Measurements from ENCODE around the gene IL36B. TPM values are rescaled to one million over a fixed set of nuclear protein-coding genes. Genes with fewer than 3 reads are reported as not detected.

IL36B gene
- total RNA-seq, 1 donor from 2014 or later: not detected

DNA sequence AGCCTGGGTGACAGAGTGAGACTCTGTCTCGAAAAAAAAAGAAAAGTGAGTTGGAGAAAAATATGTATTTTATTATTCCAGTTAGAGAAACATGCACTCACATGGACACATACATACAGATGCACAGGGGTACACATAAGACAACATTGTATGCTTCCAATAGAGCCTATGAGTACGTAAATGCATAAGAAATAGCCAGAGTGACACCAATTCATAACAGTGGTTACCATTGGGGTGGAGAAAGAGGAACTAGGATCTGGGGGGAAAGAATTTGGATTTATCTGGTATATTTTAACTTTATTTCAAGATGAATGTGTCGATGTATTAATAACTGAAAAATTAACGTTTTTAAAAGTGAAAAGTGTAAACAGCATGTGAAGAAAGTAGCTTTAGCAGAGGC is 31.4 kb downstream of the IL36B start:
- intact Hi-C loops (cut with DNase I): no loop called here
- no peak for ATAC-seq (ENCODE audit: poor library complexity)

DNA sequence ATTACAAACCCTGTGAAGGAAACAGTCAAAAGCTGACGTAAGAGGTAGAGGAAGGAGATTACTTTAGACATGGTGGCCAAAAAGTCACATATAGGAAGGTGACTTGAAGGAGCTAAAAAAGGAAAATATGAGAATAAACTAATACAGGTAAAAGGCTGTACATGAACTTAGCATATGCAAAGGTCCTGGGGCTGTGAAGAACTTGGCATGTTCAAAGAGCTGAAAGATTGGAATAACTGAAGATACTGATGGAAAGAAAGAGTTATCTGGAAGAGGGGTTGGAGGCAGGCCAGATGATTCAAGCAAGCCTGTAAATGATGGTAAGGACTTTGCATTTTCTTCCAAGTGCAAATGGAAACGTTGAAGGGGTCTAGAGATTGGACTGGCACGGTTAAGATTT is 34.2 kb downstream of the IL36B start:
- no peak for ATAC-seq (ENCODE audit: poor library complexity)
- no peak for DNase-seq
- intact Hi-C loops (cut with DNase I): no loop called here

More for the DNA sequence above, 31.4 kb downstream of the IL36B start:
- DNase-seq: no peak

DNA sequence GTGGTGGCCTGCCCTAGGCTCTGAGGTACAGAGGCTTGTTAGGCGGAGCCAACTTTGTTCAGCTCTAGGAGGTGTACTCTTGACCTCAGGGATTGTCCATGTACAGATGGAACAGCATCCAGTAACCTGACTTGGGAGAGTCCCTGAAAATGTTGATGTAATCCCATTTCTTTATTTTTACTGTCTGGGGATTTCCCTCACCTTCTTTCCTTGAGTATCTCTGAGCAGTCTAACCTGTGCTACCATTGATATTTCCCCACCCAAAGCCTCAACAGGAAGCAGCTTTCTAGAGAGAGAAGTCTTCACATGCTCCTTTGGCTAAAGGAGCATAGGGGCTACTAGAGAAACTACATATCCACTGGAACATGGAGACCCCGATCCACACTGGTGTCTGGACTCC is 37.0 kb downstream of the IL36B start:
- DNase-seq (no peak), ATAC-seq (ENCODE audit: poor library complexity) (no peak)
- intact Hi-C loops (cut with DNase I): no loop called here

DNA sequence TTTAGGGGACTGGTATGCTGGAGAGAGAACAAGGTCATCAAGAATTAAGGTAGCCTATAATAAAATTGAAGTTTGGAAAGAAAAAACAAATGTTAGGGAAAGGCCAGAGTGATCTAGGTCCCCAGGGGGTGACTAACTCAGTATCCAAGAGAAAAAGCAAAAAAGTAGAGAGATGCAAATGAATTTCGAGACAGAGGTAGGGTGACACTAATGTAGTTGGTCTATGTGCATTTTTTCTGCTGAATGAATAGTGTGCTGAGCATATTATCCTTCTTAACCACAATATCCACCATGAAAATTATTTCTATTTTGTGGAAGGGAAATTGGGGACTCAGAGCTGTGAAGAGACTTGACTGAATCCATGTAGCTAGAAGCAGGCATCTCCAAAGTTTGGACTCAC is 37.6 kb downstream of the IL36B start:
- DNase-seq (no peak), ATAC-seq (ENCODE audit: poor library complexity) (no peak)
- intact Hi-C loops (cut with DNase I): no loop called here

DNA sequence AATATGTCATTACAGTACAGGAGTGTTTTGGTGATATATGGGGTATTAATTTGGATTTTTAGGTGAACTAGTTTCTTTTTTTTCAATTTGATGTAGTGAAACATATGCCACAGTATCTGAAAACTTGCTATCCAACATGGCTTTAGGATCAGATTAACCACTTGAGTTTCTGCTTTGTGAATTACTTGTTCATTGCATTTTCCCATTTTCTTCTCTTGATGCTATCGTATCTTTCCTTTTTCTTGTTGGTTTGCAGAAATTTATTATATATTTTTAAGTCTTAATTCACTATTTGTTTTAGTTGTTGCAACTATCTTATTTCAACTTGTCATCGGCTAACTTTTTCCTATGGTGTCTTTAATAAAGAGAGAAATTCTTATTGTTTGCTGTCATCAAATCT is 38.6 kb downstream of the IL36B start:
- ATAC-seq (ENCODE audit: poor library complexity): no peak
- DNase-seq: no peak
- intact Hi-C loops (cut with DNase I): no loop called here

DNA sequence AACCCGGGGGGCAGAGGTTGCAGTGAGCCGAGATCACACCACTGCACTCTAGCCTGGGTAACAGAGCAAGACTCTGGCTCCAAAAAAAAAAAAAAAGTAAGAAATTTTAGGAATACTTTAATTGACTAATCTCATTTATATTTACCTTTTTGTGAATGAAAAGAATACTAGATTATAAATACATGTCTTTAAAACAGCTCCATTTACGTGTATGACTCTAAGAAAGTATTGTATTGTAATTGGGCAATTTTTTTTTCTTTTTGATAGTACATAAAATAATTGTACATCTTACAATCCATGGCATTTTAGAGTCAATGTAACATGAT is 39.4 kb downstream of the IL36B start:
- intact Hi-C loops (cut with DNase I): no loop called here
- ATAC-seq (ENCODE audit: poor library complexity) (no peak), DNase-seq (no peak)

DNA sequence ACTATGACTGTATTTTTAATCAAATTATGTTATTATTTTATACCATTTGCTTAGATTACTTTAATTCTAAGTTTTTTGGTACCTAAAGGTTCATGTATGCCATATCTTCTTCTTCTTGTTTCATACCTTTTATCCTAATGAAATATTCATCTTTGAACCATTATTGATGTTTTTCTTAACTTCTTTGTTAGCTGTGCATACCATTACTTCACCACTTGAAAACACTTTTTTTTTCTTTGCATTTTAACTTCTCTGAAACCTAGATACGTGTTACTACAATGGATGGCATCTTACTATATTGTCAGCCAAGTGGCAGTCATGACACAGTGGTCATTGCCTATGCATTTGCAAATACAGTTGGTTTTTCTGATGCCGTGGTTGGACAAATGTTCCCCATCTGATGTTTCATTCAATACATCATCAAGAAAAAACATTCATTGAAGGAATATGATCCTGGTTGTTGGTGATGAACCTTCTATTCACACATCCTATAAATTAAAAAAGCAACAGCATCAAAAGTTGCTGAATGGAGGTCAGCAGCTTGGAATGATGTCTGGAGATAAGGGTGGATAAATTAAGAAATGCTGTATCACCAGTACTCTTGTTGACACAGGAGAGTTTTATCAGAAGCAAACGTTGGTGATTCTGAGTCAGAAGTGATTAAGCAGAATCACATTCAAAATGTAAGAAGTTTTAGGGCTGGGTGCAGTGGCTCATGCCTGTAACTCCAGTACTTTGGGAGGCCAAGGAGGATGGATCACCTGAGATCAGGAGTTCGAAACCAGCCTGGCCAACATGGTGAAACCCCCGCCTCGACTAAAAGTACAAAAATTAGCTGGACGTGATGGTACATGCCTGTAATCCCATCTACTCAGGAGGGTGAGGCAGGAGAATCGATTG is 40.0 kb downstream of the IL36B start:
- intact Hi-C loops (cut with DNase I): no loop called here
- no peak for ATAC-seq (ENCODE audit: poor library complexity)

DNA sequence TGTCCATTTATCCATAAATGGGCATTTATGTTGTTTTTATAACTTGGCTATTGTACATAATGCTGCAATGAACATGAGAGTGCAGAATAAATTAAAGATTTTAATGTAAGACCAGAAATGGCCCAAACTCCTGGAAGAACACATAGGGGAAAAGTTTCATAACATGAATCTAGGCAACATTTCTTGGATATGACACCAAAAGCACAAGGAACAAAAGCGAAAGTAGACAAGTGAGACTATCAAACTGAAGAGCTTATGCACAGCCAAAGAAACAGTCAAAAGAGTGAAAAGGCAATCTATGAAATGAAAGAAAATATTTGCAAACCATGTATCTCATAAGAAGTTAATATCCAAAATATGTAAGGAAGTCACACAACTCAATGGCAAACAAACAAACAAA is 41.6 kb downstream of the IL36B start:
- DNase-seq (no peak), ATAC-seq (ENCODE audit: poor library complexity) (no peak)
- intact Hi-C loops (cut with DNase I): no loop called here

More for the DNA sequence above, 40.0 kb downstream of the IL36B start:
- no peak for DNase-seq

DNA sequence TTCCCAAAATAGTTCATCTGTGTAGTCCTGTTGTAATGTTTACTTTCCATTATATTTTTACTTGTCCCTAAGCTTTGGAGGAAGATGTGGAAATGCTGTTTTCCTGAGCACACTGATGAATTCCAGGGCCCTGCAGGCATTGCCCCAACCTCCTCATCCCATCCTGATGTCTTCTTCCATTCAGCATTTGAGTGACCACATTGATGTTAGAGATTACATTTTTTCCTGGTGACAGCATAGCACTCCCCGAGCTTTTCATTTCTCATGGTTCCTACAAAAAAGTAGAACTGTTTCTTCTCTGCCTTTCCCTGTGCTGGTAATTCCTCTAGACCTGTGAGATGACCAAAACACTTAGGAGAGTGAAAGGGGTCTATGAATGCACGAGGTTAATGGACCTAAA is 42.6 kb downstream of the IL36B start:
- ATAC-seq (ENCODE audit: poor library complexity) (no peak), DNase-seq (no peak)
- intact Hi-C loops (cut with DNase I): no loop called here

DNA sequence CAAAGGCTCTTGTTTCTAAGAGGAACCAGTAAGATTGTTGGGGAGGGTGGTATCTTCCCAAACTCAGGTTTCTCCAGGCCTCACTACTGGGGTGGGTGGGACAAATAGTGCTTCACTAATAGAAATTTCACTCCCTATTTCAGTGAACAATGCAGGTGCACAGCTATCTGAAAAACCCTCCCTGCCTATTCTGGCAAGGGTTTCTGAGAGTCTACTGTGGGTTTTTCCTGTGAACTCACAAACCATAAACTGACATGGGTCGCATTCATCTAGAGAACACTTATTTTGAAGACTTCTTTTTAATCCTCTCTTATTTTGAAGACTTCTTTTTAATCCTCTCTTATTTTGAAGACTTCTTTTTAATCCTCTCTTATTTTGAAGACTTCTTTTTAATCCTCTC is 43.0 kb downstream of the IL36B start:
- ATAC-seq (ENCODE audit: poor library complexity) (no peak), DNase-seq (no peak)
- intact Hi-C loops (cut with DNase I): no loop called here

DNA sequence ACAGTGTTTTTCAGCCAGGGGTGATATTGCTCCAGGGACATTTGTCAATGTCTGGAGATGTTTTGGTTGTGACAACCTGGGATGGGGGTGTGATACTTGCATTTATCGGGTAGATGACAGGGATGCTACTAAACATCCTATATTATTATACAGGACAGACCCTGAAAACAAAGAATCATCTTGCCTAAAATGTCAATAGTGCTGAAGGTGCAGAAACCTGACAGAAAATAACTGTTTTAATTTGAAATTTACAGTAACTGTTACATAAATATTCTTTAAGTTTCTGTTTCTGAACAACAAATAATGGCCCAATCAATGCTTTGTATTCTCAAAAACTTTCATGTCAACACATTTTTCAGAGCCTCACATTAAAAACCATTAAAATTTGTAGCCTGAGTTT is 45.4 kb downstream of the IL36B start:
- ATAC-seq (ENCODE audit: poor library complexity) (no peak), DNase-seq (no peak)
- intact Hi-C loops (cut with DNase I): no loop called here

DNA sequence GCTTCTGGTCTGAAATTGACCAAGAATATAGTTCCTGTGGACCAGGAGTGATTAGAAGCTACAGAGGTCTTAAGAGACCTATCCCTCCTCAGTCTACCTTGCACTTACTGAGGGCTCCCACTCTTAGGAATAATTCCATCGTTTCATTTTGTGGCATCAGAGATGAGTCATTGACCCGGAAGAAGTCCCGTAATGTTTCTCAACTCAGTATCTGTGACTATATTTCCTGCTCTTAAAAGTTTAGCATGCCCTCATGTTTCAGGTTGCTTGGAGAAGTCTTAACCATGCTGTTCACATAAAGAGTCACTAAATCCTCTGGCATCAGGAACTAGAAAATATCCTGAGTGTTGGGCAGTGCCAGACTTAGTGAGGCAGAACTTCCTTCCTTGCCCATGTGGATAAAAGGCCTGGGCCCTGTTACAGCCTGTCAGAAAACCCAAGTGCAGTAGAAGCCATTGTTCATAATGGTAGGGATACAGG is 47.6 kb downstream of the IL36B start, which contains the start of gene IL36A:
Gene IL36A, plus strand, starts transcription at position 430 of the 480 bp plus-strand sequence. CDS start 413 bp downstream, outside the sequence.
- DNase-seq (no peak), ATAC-seq (ENCODE audit: poor library complexity) (no peak)
- intact Hi-C loops (cut with DNase I): no loop called here

DNA sequence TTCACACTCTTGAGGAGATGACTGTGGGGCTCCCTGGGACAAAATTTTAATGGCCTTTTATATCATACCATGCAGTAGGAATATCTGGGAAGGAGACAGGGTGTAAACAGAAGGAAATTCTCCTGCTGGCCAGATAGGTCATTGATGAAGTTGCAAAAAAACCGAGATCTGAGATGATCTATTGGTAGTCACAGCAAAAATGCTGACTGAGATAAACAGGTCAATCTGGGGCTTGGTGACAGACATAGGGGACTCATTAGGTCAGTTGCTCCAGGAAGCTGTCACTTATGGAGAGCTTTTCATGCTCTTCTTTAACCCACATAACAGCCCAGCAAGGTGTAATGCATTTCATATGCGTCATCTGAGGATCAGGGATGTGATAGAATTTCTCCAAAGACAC is 50.0 kb downstream of the IL36B start:
- DNase-seq: no peak
- intact Hi-C loops (cut with DNase I): no loop called here
- no peak for ATAC-seq (ENCODE audit: poor library complexity)

DNA sequence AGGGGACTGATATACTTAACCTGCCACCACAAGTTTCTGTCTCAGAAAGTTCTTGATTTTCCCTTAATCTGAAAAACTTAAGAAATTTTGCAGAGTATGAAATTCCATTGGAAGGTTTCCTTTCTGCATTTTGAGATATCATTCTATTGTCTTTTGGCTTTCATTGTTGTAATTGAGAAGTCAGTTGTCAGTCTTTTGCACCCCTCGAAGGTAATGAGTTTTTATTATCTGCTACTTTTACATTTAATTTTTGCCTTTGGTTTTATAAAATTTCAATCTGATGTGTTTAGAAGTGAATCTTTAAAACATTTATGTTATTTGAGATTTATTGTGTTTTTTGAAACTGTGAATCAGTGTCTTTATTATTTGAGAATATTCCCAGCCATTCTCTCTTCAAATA is 52.2 kb downstream of the IL36B start:
- intact Hi-C loops (cut with DNase I): no loop called here
- ATAC-seq (ENCODE audit: poor library complexity) (no peak), DNase-seq (no peak)

DNA sequence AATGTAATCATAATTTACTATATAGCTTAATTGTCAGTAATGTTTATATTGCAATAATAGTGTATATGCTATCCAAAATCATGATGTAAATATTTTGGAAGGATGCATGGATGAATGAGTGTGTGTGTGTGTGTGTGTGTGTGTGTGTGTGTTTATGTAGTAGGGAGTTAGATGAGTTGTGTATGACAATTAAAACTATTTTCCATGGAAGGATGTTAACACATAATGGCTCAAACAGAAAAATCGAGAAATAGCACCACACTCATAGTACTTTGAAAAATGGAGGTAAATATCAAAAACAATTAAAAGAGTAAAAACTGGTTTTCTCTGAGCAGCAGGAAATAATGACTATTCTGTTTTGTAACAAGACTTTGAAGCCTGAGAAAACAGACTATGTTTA is 55.5 kb downstream of the IL36B start:
- intact Hi-C loops (cut with DNase I): no loop called here
- no peak for DNase-seq
- no peak for ATAC-seq (ENCODE audit: poor library complexity)

DNA sequence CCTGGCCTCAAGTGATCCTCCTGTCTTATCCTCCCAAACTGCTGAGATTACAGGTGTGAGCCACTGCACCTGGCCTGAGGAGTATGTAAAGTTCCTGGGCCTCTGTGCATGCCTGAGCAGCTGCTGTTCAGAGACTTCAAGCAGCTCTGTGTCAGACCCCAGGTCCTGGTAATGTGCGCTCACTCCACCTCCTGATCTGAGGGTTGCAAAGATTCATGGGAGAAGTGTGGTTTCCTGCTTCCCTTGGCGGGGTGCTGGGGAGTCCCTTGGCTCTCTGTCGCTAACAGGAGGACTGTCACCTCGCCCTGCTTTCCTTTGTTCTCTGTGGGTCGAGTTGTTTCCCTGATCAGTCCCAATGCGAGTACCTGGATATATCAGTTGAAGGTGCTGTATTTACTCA is 56.0 kb downstream of the IL36B start:
- ATAC-seq (ENCODE audit: poor library complexity): no peak
- no peak for DNase-seq
- intact Hi-C loops (cut with DNase I): no loop called here

DNA sequence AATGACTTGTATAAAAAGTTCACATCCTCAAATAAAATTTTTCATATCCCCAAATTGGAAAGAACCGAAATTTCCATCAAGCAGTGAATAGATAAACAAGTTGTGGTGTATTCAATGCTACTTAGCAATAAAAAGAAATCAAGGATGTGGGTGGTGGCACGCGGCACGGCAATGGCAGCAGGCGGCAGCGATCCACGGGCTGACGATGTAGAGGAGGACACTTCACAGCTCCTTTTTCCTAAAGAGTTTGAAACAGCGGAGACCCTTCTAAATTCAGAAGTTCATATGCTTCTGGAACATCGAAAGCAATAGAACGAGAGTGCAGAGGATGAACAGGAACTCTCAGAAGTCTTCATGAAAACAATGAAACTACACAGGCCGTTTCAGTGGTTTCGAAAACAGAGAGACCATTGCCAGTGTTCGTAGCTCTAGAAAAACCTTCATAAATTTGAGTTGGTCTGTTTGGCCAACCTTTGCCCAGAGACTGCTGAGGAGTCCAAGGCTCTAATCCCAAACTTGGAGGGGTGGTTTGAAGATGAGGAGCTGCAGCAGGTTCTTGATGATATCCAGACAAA is 57.2 kb downstream of the IL36B start:
- no peak for DNase-seq
- no peak for ATAC-seq (ENCODE audit: poor library complexity)
- intact Hi-C loops (cut with DNase I): no loop called here

DNA sequence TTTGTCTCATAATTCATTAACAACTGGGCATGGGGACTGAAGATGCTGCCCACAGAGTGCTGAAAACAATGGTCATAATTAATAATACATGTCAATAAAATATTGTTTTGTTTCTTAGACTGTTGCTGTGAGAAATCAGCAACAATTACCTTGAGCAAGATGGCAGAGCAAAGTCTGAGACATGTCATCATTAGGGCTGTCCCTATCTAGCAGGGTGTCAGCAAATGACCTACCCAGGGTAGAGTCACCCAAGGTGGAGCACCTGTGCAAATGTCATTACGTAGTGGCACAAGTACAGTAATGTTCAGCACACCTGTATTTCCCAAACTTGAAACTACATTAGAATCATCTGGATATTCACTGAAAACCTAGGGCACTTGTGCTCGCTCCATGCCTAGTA is 58.0 kb downstream of the IL36B start:
- ATAC-seq (ENCODE audit: poor library complexity) (no peak), DNase-seq (no peak)
- intact Hi-C loops (cut with DNase I): no loop called here

DNA sequence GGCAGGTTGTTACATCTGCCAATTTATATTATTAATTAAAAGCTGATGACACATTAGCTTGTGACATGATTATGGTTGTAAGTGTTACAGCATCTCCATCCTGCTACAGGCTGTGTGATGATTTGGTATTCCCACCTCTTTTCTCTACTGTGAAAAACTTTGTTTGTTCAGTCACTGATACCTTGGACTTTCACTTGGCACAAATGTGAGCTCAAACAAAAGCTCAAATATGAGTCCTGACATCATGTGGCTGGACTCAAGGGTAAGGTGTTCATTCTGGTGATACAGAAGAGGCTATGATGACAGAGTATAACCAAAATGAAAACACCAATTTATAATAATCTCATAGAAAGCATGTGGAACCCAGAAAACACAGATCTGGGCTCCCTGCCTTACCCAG is 58.8 kb downstream of the IL36B start:
- no peak for DNase-seq
- intact Hi-C loops (cut with DNase I): no loop called here

DNA sequence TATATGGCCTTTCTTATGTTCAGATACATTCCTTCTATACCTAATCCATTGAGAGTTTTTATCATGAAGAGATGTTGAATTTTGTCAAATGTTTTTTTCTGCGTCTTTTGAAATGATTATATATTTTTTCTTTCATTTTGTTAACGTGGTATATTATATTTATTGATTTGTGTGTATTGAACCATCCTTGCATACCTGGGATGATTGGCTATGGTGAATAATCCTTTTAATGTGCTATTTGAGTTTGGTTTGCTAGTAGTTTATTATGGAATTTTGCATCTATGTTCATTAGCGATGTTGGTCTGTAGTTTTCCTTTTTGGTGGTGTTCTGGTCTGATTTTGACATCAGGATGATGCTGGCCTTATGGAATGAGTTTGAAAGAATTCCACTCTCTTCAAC is 63.1 kb downstream of the IL36B start:
- intact Hi-C loops (cut with DNase I): no loop called here
- ATAC-seq (ENCODE audit: poor library complexity): no peak
- DNase-seq: no peak

More for the DNA sequence above, 58.8 kb downstream of the IL36B start:
- ATAC-seq (ENCODE audit: poor library complexity): no peak
